ENCODE data around the gene SNAP23. TPM values are rescaled to one million over a fixed set of nuclear protein-coding genes. Genes with fewer than 3 reads are reported as not detected.

Gene SNAP23
- total RNA-seq, 1 donor from 2014 or later = 96.3 TPM

GRCh38 chr15:42490291-42490670 is 5.2 kb upstream of the SNAP23 start:
- DNase-seq (ENCODE audit: low spot score) = no peak
- peak overlapping the region; percentile 48 for H3K9ac ChIP-seq
- H3K27me3 ChIP-seq = no peaks in the 10 kb centered on the region
- TF ChIP-seq EZH2 (IDR thresholded peaks at IDR 0.05) = no peak
- TF ChIP-seq CTCF (IDR thresholded peaks at IDR 0.05) = no peak
- TF ChIP-seq EZH2phosphoT487 (IDR thresholded peaks at IDR 0.05) = no peak
- Mint-ChIP-seq H3K27me3 (ENCODE audit: insufficient read depth, low read depth) (peaks cover 2% of the 10 kb centered on the region), H3K9me3 (no peaks in the 10 kb centered on the region), H3K4me1 (peaks cover 20% of the 10 kb centered on the region), H3K36me3 (peaks cover 6% of the 10 kb centered on the region), H3K4me3 (peak overlapping the region; percentile 88), H3K27ac (peak overlapping the region; percentile 100)
- no peaks in the 10 kb centered on the region for H3K9me3 ChIP-seq (ENCODE audit: low read depth)
- H3K4me3 ChIP-seq = peak overlapping the region; percentile 69
- H2AFZ ChIP-seq (replicated peaks) = peak overlapping the region; percentile 97
- H3K27ac ChIP-seq = no peak overlapping the region
- peaks cover 40% of the 10 kb centered on the region for H3K79me2 ChIP-seq (ENCODE audit: low read depth)
- peaks cover 4% of the 10 kb centered on the region for H3K4me1 ChIP-seq
- no peaks in the 10 kb centered on the region for H3K36me3 ChIP-seq
- peak overlapping the region; percentile 91 for H3K4me2 ChIP-seq
- peaks cover 21% of the 10 kb centered on the region for H3F3A ChIP-seq (ENCODE audit: low read depth)
- H4K20me1 ChIP-seq (ENCODE audit: low read depth) = no peaks in the 10 kb centered on the region

- Histone ChIP-seq H3K4me3 (peak within 1 kb of the TSS; percentile 69), H3K4me1 (peaks cover 4% of the 10 kb centered on the region), H3K27me3 (no peaks in the 10 kb centered on the region), H3F3A (ENCODE audit: low read depth) (peaks cover 25% of the 10 kb centered on the region), H4K20me1 (ENCODE audit: low read depth) (no peaks in the 10 kb centered on the region), H3K27ac (peak within 1 kb of the TSS; percentile 87), H3K79me2 (ENCODE audit: low read depth) (peaks cover 44% of the 10 kb centered on the region), H3K9me3 (ENCODE audit: low read depth) (no peaks in the 10 kb centered on the region), H3K4me2 (peak within 1 kb of the TSS; percentile 91), H2AFZ (replicated peaks) (peak within 1 kb of the TSS; percentile 97), H3K36me3 (no peaks in the 10 kb centered on the region), H3K9ac (peak within 1 kb of the TSS; percentile 70)
- Mint-ChIP-seq H3K27me3 (ENCODE audit: insufficient read depth, low read depth) (peaks cover 2% of the 10 kb centered on the region), H3K9me3 (no peaks in the 10 kb centered on the region), H3K4me1 (peaks cover 25% of the 10 kb centered on the region), H3K36me3 (peaks cover 6% of the 10 kb centered on the region), H3K27ac (peak within 1 kb of the TSS; percentile 100), H3K4me3 (peak within 1 kb of the TSS; percentile 88)
- TF ChIP-seq EZH2 (IDR thresholded peaks at IDR 0.05) (peak; percentile 26), EZH2phosphoT487 (IDR thresholded peaks at IDR 0.05) (no peak), CTCF (IDR thresholded peaks at IDR 0.05) (peak; percentile 38)
- peak; percentile 95 for DNase-seq (ENCODE audit: low spot score)
These were observed 4.5 kb upstream of the SNAP23 start, which contains the start of gene ZNF106 for GRCh38 chr15:42490671-42491538. Gene ZNF106 (minus strand): TSS chr15:42491141. CDS start chr15:42472289, 18,852 bp downstream.

- H3K9me3 Mint-ChIP-seq = no peaks in the 10 kb centered on the region
- peaks cover 2% of the 10 kb centered on the region for H3K27me3 Mint-ChIP-seq (ENCODE audit: insufficient read depth, low read depth)
- Histone ChIP-seq H3K9me3 (ENCODE audit: low read depth) (no peaks in the 10 kb centered on the region), H3F3A (ENCODE audit: low read depth) (peaks cover 25% of the 10 kb centered on the region), H3K4me2 (peak overlapping the region; percentile 91), H2AFZ (replicated peaks) (peak overlapping the region; percentile 97), H3K36me3 (no peaks in the 10 kb centered on the region), H3K79me2 (ENCODE audit: low read depth) (peaks cover 44% of the 10 kb centered on the region), H3K4me1 (peaks cover 10% of the 10 kb centered on the region), H3K4me3 (peak overlapping the region; percentile 69), H3K9ac (peak overlapping the region; percentile 70), H4K20me1 (ENCODE audit: low read depth) (no peaks in the 10 kb centered on the region), H3K27me3 (no peaks in the 10 kb centered on the region), H3K27ac (peak overlapping the region; percentile 87)
- peak overlapping the region; percentile 100 for H3K27ac Mint-ChIP-seq
- H3K36me3 Mint-ChIP-seq = peaks cover 6% of the 10 kb centered on the region
- TF ChIP-seq EZH2phosphoT487 (IDR thresholded peaks at IDR 0.05) = no peak
- TF ChIP-seq CTCF (IDR thresholded peaks at IDR 0.05) = no peak
- no peak for TF ChIP-seq EZH2 (IDR thresholded peaks at IDR 0.05)
- peak overlapping the region; percentile 88 for H3K4me3 Mint-ChIP-seq
- peaks cover 33% of the 10 kb centered on the region for H3K4me1 Mint-ChIP-seq
- no peak for DNase-seq (ENCODE audit: low spot score)
These were observed 3.8 kb upstream of the SNAP23 start for GRCh38 chr15:42491539-42492225.
